PC-3 (cell line): ENCODE results near the gene B4GALNT4.

ENCODE experiments used
- EZH2phosphoT487 ChIP-seq: fragments of 300-600 bp; sonication (generic); IDR thresholded peaks from 2 replicates; pipeline ENCODE4 v1.6.1; 2018; ENCODE audit warnings: mild to moderate bottlenecking, antibody characterized with exemption, low read length, borderline replicate concordance
- TF ChIP-seq, protein P1 (sequence below): fragments of 300-600 bp; sonication (generic); conservative IDR thresholded peaks from 2 replicates; pipeline ENCODE4 v1.5.1; 2017; ENCODE audit warnings: antibody characterized with exemption, low read depth, mild to moderate bottlenecking, low read length

DNA sequence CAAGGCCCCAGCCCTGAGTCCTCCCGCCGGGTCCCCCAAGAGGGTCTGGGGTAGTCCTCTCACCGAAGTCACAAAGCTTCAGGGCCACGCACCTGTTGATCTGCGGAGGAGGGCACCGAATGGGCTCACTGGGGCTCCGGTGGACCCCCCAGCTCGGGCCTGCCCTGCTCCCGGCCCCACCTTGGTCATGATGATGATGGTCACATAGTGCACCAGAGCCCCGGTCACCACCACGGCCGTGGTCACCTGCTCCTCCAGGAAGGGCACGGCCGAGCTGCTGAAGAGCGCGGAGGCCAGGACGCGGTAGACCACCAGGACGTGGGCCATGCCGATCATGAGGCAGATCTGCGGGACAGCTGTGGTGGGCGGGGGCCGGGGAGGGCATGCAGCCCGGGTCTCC is 59.0 kb downstream of the B4GALNT4 start:
- no peak for TF ChIP-seq EZH2phosphoT487
- TF ChIP-seq, protein P1, sequence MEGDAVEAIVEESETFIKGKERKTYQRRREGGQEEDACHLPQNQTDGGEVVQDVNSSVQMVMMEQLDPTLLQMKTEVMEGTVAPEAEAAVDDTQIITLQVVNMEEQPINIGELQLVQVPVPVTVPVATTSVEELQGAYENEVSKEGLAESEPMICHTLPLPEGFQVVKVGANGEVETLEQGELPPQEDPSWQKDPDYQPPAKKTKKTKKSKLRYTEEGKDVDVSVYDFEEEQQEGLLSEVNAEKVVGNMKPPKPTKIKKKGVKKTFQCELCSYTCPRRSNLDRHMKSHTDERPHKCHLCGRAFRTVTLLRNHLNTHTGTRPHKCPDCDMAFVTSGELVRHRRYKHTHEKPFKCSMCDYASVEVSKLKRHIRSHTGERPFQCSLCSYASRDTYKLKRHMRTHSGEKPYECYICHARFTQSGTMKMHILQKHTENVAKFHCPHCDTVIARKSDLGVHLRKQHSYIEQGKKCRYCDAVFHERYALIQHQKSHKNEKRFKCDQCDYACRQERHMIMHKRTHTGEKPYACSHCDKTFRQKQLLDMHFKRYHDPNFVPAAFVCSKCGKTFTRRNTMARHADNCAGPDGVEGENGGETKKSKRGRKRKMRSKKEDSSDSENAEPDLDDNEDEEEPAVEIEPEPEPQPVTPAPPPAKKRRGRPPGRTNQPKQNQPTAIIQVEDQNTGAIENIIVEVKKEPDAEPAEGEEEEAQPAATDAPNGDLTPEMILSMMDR: no peak
